ENCODE data around the gene HSPB7.
A peak's percentile ranks its signal among the peaks of the same experiment; 100 is the strongest.
"Not testable (repeated sequence)": the region's sequence is repeated elsewhere in the genome, so short reads cannot be mapped to it uniquely, and the experiment has no call there.

The HSPB7 gene

GRCh38 chr1:16038620-16038912 lies 20.7 kb upstream of the HSPB7 start:
- Histone ChIP-seq H3K27me3 (ENCODE audit: insufficient read depth, low read depth) (peaks cover 16% of the 10 kb centered on the region; the same call in 1 of the 2 replicates), H3K36me3 (ENCODE audit: insufficient read depth) (no peaks in the 10 kb centered on the region), H3K4me1 (ENCODE audit: low read depth, poor library complexity, severe bottlenecking) (no peaks in the 10 kb centered on the region), H3K4me3 (IDR thresholded peaks at IDR 0.05; ENCODE audit: insufficient read depth, low read depth, low read length) (no peak overlapping the region), H4K20me1 (ENCODE audit: insufficient read depth) (no peaks in the 10 kb centered on the region), H3K27ac (no peak overlapping the region), H2AFZ (ENCODE audit: low read depth) (no peak overlapping the region), H3K79me2 (ENCODE audit: insufficient read depth, low read depth) (no peaks in the 10 kb centered on the region), H3K9ac (no peak overlapping the region), H3K4me2 (no peak overlapping the region)
- TF ChIP-seq, protein P1, sequence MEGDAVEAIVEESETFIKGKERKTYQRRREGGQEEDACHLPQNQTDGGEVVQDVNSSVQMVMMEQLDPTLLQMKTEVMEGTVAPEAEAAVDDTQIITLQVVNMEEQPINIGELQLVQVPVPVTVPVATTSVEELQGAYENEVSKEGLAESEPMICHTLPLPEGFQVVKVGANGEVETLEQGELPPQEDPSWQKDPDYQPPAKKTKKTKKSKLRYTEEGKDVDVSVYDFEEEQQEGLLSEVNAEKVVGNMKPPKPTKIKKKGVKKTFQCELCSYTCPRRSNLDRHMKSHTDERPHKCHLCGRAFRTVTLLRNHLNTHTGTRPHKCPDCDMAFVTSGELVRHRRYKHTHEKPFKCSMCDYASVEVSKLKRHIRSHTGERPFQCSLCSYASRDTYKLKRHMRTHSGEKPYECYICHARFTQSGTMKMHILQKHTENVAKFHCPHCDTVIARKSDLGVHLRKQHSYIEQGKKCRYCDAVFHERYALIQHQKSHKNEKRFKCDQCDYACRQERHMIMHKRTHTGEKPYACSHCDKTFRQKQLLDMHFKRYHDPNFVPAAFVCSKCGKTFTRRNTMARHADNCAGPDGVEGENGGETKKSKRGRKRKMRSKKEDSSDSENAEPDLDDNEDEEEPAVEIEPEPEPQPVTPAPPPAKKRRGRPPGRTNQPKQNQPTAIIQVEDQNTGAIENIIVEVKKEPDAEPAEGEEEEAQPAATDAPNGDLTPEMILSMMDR (conservative IDR thresholded peaks at IDR 0.05; ENCODE audit: low read depth, low read length), result no peak

DNA sequence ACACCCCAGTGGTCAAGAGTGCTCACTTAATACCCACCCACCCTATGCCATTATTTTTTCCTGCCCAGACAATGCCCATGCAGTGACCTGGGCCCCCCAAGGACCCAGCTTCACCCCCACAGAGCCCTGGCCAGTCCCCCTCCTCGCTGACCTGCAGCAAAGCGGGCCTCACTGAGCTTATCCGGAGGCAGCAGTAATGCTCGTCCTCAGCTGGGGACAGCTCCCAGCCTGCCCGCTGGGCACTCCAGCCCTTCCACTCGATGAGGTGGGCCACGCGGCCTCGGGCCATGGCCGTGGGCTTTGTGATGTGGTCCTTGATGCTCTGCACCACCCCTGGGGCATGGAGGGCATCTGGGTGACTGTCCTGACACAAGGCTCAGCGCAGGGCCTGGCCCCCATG lies 18.6 kb upstream of the HSPB7 start:
- H3K27ac ChIP-seq; H3K36me3 ChIP-seq (ENCODE audit: insufficient read depth); H3K79me2 ChIP-seq (ENCODE audit: insufficient read depth, low read depth); H4K20me1 ChIP-seq (ENCODE audit: insufficient read depth); H3K4me1 ChIP-seq (ENCODE audit: low read depth, poor library complexity, severe bottlenecking); H2AFZ ChIP-seq (ENCODE audit: low read depth); H3K4me2 ChIP-seq; H3K4me3 ChIP-seq (IDR thresholded peaks at IDR 0.05; ENCODE audit: insufficient read depth, low read depth, low read length); H3K9ac ChIP-seq; H3K27me3 ChIP-seq (ENCODE audit: insufficient read depth, low read depth): not testable (repeated sequence)

GRCh38 chr1:16033103-16033632 lies 15.3 kb upstream of the HSPB7 start:
- not testable (repeated sequence) for H3K27ac ChIP-seq; H2AFZ ChIP-seq (ENCODE audit: low read depth); H3K27me3 ChIP-seq (ENCODE audit: insufficient read depth, low read depth); H3K9ac ChIP-seq; H3K4me3 ChIP-seq (IDR thresholded peaks at IDR 0.05; ENCODE audit: insufficient read depth, low read depth, low read length); H3K4me1 ChIP-seq (ENCODE audit: low read depth, poor library complexity, severe bottlenecking); H3K36me3 ChIP-seq (ENCODE audit: insufficient read depth); H3K79me2 ChIP-seq (ENCODE audit: insufficient read depth, low read depth); H3K4me2 ChIP-seq; H4K20me1 ChIP-seq (ENCODE audit: insufficient read depth)

GRCh38 chr1:16032388-16033102 lies 14.7 kb upstream of the HSPB7 start:
- Histone ChIP-seq H3K27ac (no peak overlapping the region), H3K27me3 (ENCODE audit: insufficient read depth, low read depth) (peaks cover 4% of the 10 kb centered on the region; the same call in 1 of the 2 replicates), H3K79me2 (ENCODE audit: insufficient read depth, low read depth) (no peaks in the 10 kb centered on the region), H4K20me1 (ENCODE audit: insufficient read depth) (no peaks in the 10 kb centered on the region), H3K36me3 (ENCODE audit: insufficient read depth) (no peaks in the 10 kb centered on the region), H3K4me2 (no peak overlapping the region), H3K4me3 (IDR thresholded peaks at IDR 0.05; ENCODE audit: insufficient read depth, low read depth, low read length) (no peak overlapping the region), H2AFZ (ENCODE audit: low read depth) (no peak overlapping the region), H3K4me1 (ENCODE audit: low read depth, poor library complexity, severe bottlenecking) (no peaks in the 10 kb centered on the region), H3K9ac (no peak overlapping the region)
- TF ChIP-seq, protein P1 (conservative IDR thresholded peaks at IDR 0.05; ENCODE audit: low read depth, low read length), result peak; percentile 79

GRCh38 chr1:16031551-16031950 lies 13.7 kb upstream of the HSPB7 start:
- Histone ChIP-seq H3K9ac (no peak overlapping the region), H3K36me3 (ENCODE audit: insufficient read depth) (no peaks in the 10 kb centered on the region), H3K4me3 (IDR thresholded peaks at IDR 0.05; ENCODE audit: insufficient read depth, low read depth, low read length) (no peak overlapping the region), H3K27ac (no peak overlapping the region), H4K20me1 (ENCODE audit: insufficient read depth) (no peaks in the 10 kb centered on the region), H3K27me3 (ENCODE audit: insufficient read depth, low read depth) (peaks cover 2% of the 10 kb centered on the region; the same call in 1 of the 2 replicates), H3K4me2 (no peak overlapping the region), H3K4me1 (ENCODE audit: low read depth, poor library complexity, severe bottlenecking) (peaks cover 8% of the 10 kb centered on the region), H3K79me2 (ENCODE audit: insufficient read depth, low read depth) (no peaks in the 10 kb centered on the region), H2AFZ (ENCODE audit: low read depth) (no peak overlapping the region)
- TF ChIP-seq, protein P1 (conservative IDR thresholded peaks at IDR 0.05; ENCODE audit: low read depth, low read length), result no peak

All from KMS-11 (cell line).